GM18909 (cell line): ENCODE results near the gene CUL9.
A peak's percentile ranks its signal among the peaks of the same experiment; 100 is the strongest.

Experiments used
- ATAC-seq: cut with Tn5 transposase; IDR thresholded peaks from one replicate; pipeline ENCODE4 v1.9.1; 2021; ENCODE audit warnings: mild to moderate bottlenecking; ENCODE audit not compliant: unreplicated experiment, poor library complexity

CUL9 gene

DNA sequence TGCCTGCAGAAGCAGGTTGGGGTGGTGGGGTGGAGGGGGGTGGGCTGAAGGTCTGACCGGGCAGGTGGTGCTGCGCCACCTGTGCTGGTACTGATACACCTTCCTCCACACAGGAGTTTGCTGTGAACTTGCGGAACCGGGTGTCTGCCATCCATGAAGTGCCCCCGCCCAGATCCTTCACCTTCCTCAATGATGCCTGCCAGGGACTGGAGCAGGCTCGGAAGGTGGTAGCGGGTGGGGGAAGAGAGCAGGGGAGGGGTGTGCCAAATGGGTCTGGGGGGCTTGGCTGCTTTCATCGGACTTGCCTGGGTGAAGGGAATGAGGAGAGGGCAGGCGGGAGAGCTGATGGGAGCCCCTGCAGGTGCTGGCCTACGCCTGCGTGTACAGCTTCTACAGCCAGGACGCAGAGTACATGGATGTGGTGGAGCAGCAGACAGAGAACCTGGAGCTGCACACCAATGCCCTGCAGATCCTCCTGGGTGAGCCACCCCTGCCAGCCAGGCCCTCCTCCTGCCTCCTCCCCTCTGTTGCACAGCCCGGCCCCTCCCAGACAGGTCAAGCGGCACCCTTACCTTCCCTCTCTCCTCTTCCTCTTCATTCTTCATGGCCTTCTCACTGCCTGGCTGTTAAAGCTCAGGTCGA, 40.5 kb downstream of the CUL9 start:
- ATAC-seq: no peak

DNA sequence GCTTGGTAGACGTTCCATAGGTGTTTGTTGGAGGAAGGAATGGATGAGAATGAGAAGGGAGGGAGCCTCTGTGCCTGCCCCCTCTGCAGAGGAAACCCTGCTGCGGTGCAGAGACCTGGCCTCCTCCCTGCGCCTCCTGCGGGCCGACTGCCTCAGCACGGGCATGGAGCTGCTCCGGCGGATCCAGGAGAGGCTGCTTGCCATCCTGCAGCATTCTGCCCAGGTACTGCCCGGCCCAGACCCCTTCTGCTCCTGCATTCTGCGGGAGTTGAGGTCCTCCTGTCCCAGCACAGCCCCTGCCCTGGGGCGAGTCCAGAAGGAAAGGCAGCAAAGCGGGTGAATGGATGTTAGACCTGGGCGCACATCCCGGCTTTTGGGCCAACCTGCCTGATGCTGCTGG, 41.2 kb downstream of the CUL9 start:
- ATAC-seq: no peak

DNA sequence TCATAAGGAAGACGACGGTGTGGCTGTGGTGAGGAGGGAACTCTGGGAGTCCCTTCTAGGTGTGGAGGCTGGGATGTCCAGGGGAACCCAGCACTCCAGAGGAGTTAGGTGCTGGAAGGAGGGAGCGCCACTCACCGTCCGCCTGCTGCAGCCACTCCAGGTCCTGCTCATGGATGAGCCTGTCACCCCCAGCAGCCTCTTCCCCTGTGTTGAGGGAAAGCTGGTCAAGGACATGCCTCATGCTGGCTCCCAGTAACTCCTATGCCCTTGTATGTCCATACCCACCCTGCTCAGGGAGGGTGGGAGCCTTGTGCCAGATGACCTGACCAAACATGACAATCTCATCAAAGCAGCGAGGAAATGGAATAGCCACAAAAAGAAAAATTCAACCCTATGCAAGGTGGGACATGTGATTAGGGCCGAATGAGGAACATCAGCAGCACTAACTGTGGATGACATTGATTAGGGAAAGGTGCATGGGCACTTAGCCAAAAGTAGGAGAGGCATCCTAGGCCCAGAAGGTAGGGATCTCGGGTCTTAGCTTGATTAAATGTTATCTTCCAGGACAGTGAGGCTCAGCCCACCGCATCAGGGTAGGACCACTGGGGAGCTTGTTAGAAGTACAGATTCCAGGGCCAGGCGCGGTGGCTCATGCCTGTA, 44.3 kb downstream of the CUL9 start:
- ATAC-seq: no peak

DNA sequence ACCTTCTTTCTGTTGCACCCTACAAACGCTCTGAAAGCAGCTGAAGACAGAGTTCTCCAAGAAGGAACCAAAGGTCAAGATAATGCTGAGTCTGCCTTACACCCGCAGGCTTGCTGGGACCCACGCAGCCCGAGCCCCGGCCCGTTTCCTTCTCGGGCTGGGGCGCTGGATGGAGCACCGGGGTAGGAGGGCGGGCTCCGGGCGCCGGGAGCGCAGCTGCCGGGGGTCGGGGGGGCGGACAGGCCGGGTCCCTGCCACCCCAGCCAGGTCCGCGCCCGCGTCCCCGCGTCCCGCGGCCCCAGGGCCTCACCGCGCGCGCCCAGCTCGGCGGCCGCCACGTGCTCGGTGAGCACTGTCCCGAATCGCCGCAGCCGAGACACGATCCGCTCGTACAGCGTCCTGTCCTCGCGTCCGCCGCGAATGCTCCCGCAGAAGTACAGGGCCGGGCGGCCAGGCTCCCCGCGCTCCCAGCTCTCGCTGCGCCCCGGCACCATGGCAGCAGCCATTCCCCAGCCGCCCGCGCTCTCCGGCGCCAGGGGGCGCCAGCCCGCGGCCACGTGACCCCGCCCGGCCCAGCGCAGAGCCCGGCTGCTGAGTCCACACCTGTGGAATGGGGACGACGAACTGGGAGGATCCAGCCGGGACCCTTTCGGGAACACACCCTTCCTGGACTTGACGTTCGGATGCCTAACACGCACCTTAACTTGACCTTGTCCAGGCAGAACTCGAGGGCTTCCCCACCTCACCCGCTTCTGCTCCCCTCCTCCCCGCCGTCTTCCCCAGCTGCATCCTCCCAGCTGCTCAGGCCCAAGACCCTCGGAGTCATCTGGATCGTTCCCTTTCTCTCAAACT, 47.2 kb downstream of the CUL9 start, which contains the start of gene DNPH1:
DNPH1 (minus strand) TSS at position 531 of the 852 bp plus-strand sequence; CDS start at position 506, 25 bp downstream.
- peak; percentile 80 for ATAC-seq

DNA sequence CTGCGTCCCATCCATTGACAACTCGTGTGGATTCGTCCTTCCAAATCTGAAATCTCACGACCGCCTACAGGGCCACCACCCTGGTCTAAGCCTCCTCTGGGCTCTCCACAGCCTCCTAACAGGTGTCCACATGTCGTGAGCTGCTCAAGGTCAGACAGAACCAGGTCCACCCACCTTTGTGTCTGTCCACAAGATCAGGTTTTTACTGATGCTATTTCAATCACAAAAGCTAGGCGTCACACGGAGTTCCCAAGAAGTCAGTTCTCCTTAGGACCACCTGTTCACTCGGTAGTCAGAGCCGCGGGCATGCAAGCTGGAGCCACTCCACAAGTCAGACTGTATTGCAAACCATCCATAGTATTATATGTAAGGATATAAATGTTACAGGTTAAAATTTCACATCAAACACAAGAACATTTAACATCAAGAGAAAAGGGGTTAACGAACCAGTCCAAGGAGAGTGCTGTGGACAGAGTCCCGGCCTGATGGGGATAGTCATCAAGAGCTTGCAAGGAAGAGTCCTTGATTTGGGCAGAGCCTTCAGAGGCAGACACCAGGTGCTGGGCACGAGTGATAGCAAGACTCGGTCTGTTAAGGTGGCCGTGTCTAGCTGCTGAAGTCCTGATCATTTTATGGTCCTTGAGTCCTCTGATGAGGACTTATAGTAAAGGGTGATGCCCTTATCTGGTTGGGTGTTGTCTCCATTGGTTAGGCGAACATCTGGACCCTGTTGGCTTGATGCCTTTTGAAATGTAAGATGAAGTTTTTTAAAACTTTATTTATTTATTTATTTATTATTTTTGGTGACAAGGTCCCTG, 48.0 kb downstream of the CUL9 start:
- ATAC-seq: no peak

DNA sequence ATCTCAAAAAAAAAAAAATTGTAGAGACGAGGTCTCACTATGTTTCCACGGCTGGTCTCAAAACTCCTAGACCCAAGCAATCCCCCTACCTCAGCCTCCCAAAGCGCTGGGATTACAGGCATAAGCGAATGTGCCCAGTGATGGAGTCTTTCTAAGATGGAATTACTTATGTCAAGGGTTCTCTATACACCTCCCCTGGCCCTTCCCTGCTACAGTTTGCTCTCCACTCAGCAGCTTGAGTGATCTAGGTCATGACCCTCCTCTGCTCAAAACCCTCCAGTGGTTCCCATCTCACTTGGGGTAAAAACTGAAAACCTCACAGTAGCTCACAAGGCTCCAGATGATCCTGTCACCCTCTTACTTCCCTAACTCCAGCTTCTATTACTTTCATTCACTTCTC, 49.1 kb downstream of the CUL9 start:
- ATAC-seq: no peak

DNA sequence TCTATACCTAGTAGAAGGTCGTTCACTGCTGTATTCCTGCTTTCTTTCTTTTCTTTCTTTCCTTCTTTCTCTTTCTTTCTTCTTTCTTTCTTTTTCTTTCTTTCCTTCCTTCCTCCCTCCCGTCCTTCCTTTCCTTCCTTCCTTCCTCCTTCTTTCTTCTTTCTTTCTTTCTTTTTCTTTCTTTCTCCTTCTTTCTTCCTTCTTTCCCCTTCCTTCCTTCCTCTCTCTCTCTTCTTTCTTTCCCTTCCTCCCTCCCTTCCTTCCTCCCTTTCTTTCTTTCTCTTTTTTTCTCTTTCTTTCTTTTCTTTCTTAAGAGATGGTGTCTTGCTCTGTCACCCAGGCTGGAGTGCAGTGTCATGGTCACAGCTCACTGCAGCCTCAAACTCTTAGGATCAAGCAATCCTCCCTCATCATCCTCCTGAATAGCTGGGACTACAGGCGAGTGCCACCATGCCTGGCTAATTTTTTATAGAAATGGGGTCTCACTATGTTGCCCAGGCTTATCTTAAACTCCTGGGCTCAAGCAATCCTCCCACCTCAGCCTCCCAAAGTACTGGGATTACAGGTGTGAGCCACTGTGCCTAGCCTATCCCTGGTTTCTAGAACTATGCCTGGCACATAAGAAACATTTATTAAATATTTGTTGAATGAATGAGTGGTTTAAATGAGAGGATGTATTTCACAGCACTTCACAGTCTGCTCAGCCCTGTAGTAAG, 49.9 kb downstream of the CUL9 start:
- ATAC-seq: no peak

DNA sequence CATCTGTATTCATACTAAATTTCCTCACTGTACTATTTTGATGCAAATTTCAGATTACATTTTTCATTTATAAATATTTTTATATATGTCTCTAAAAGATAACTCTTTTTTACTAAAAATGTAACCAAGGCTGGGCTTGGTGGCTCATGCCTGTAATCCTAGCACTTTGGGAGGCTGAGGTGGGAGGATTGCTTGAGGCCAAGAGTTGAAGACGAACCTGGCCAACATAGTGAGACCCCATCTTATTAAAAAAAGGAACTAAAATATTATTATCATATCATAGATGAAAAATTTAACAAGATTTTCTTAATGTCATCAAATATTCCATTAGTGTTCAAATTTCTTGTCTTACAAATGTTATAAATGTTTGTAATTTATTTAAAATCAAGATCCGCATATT, 53.8 kb downstream of the CUL9 start:
- no peak for ATAC-seq

DNA sequence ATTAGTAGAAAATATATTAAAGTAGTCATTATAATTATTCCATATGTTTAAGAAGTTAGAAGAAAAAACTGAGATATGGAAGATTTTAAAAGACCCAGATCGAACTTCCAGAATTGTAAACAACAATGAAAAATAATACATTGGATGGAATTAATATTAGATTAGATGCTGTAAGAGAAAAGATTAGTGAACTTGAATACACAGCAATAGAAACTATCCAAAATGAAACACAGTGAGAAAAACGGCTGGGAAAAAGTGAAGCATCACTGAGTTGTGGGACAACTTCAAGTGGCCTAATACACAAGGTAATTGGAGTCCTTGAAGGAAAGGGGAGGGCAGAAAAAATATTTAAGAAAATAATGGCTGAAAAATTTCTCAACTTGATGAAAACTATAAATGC, 57.1 kb downstream of the CUL9 start:
- no peak for ATAC-seq

DNA sequence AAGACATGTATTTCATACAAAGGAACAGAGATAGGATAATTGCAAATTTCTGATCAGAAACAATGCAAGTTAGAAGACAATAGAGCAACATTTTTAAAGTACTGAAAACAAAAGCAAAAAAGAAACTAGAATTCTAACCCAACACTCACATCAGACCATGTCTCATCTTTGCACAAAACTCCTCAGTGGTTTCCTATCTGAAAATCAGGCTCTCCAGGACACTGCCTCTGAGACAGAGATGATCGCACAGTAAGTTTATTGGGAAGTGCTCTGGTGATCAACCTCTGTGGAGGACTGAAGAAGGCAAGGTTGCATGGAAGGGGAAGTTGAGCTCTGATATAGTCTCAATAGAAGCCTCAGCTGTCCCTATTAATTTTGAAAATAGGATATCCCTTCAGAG, 59.0 kb downstream of the CUL9 start:
- no peak for ATAC-seq

DNA sequence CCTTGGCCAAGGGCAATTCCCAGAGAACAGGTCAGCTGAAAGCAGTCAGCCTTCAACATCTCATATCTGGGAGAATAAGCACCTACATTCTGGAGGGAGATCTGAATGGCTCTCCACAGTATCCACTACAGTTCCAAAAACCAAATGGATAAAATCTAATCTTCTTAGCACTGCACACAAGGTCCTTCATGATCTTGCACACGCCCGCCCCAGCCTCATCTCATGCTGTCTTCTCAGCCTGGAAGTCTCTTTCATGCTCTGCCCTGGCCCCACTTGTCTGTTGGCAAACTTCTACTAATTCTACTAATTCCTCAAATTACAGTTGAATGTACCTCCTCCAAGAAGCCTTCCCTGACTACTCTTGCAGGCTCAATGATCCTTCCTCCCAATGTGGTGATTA, 59.5 kb downstream of the CUL9 start:
- ATAC-seq: no peak

DNA sequence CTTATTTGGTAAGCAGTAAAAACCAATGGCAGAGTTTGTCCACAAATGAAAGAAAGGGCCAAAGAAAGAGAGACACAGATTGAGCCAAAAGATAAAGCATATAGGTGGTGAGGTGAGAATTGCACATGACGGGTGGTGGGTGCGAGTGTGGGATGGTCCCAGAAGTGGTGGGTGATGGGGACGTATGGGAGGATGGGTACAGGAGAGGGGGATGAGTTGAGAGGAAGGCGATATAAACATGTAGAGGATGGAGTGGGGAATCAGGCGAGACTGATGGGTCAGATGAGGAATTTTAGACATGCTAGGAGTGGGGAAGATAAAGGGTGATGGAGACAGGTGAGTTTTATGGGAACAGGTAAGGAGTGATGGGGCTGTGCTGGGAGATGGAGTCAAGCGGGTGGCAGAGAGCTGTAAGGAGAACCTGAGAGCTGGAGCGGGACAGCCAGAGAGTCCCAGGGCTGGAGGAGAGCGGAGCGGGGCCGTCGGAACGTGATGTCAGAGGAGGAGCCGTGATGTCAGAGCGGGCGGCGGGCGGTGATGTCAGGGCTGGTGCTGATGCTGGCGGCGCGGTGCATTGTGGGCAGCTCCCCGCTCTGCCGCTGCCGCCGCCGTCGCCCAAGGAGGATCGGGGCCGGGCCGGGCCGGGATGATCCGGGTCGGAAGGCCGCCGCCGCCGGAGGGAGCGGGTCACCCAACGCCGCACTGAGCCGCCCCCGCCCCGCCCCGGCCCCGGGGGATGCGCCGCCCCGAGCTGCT, 61.1 kb downstream of the CUL9 start, which contains the start of gene TTBK1:
TTBK1 (plus strand) TSS at position 574 of the 756 bp plus-strand sequence. CDS start 3,180 bp downstream, outside the sequence.
- ATAC-seq: no peak

DNA sequence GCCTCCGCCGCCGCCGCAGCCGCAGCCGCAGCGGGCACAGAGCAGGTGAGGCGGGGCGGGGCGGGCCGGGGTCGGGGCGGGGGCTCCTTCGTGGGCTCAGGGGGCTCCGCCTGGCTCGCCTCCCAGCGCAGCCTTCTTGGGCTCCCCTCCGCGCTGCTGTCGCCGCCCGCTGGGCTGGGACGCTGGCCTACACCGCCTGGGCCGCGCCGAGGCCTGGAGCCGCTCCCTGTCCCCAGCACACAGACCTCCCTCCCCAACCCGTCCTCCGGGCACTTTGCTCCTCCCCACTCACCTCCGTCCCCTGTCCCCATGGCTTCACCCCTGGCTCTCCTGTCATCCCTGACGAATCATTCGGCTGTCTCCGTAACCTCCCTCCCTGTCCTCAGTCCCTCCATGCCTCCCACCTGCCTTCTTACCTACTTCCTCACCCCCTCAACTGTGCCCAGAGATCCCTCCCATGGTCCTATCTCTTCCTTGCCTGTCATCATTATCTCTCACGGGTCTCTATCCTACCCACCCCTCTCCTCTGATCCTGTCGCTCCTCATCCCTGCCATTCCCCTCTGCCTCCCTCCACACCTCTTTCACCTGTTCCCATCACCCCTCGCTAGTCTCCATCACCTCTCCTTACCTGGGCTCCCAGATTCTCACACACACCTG, 61.8 kb downstream of the CUL9 start:
- no peak for ATAC-seq

DNA sequence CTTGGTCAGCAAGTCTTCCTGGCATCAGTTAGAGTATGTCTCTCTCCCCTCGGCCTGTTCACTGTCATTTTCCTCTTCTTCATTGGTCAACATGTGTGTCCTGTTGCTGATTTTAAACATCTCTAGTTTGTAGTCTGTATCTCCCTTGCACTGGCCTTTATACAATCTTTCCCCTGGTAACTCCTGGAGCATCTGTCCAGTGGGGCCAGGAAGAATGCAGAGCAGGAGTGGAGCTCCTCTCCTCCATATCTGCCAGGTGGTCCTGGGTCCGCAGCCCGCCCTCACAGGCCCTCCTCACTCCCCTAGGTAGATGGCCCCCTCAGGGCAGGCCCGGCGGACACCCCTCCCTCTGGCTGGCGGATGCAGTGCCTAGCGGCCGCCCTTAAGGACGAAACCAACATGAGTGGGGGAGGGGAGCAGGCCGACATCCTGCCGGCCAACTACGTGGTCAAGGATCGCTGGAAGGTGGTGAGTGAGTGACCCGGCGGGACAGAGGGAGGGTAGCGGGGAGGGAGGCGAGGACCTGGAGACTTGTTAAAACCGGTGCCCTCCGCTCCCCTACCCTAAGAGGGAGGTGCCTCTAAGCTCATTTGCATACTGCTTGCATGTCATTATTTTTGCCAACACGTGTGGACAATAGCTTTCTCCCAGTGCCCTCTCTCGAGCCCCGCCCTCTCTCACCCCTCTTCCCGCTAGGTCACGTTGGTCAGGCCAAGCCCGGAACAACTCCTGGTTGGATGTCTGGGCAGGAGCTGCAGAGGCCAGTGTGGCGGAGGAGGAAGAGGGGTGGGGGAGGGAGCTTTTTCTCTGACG, 64.5 kb downstream of the CUL9 start:
- ATAC-seq: peak; percentile 20

DNA sequence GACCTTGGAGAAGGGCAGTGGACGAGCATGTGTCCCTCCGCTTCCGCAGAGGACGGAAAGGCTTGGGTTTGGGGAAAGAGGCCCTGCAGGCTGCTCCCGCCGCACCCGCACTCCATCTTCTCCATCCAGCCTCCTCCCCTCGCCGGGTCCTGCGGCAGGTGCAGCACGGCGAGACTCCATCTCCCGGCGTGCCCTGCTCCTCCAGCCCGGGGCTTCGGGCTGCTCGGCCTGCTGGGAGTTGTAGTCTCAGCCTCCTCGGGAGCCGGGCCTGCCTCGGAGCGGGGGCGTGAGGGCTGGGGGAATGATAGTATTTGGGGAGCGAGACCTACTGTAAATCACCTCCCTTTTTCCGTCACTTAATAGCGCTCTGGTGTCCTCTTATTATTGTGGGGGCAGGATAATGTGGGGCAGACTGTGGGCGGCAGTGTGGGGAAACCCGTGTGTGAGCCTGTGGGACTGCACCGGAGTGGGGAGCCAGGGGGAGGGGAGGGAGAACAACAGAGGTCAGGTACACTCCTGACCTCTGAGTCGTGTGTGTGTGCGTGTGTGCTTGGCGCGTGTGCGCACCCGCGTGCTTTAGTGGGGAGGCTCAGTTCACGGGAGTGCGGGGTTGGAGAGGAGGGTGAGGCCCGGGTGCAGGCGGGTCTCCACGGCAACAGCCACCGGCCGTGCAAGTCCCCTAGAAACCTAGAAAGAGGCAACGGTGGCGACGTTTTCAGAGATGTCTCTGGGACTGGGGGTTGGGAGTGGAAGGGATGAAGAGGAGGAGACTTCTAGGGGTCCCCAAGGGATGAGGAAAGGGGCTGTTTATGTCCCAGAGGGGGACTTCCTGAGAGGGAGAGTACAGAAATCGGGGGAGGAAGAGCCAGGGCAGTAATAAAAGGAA, 65.4 kb downstream of the CUL9 start:
- ATAC-seq: peak; percentile 89

DNA sequence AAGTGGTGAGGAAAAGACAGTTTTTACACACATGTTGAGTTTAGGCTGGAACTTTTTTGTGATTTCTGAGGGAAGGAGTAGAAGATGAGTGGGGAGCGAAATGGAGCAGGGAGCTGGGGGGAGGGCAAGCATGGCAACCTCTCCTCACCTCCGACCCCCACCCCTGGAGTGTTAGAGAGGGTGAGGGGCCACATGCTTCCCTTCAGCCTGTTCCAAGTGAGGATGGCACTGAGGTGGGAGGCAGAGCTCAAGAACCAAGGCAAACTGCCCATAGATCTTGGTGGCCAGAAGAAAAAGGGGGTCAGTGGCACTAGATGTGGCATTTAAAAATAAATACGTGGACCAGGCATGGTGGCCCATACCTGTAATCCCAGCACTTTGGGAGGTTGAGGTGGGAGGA, 66.1 kb downstream of the CUL9 start:
- ATAC-seq: no peak

DNA sequence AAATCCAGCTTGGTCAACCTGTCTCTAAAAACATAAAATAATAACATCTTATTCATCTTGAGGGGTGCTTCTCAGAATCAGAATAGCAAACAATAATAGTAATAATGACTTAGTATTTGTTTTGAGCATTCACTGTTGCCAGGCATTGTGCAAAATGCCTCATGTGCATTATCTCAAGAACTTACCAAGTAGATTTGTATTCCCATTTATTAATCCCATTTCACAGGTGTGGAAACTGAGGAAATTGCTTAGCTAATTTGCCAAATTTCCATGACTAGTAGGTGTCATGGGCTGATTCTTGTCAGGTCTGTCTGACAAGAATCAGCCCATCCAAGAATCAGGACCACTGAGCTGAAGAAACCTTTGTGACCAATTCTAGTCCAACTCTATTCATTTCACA, 66.8 kb downstream of the CUL9 start:
- ATAC-seq: no peak
